Hippocampal formation (tissue), 2 donors: ENCODE results near the gene LRSAM1.
A peak's percentile ranks its signal among the peaks of the same experiment; 100 is the strongest.

ENCODE experiments used
- DNase-seq, 2 donors: peaks; one replicate each; lab custom pipeline; 2025; lab: John Stamatoyannopoulos, UW

Gene LRSAM1

DNA sequence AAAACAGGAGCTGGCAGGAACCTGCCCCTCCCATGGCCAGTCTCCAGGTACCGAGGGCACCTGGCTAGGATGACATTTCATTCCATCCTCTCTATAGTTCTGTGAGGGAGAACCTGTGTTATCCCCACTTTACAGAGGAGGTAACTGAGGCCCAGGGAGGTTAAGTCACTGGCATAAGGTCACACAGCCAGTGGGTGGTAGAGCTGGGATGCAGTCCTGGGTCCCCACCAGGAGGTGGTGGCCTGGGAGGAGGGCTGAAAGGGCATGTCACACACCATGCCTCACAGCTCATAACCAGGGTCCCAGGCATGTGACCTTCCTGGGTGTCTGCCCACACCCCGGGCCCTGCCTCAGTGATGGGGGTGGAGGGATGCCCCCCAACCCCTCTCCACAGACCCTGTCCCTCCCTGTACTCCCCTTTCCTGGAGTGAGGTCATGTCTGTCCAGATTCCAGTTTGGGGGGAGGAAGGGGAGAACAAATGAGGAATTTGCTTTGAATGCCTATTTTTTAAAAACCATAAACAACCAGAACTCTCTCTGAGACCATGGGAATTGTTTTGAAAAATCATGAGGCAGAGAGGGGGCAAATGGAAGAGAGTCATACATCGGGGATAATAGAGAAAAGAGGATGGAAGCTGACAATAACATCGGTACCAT is 83.1 kb downstream of the LRSAM1 start:
- no peak for DNase-seq

DNA sequence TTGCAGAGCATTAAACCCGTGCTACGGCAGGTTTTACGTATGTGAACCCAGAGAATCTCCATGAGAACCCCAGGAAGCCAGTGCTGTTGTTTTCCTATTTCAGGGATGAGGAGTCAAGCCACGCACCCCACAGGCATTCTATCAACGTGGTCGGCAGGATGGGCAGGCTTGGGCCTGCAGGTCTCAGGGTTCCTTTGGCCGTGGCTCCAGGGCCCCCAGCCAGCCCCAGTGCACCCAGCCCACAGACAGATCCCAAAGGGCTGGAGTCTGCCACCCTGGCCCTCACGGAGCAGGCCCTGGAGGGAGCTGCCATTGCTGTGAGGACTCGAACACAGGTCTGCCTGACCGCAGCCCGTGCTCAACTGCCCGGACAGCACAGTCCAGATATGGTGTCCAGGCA is 83.6 kb downstream of the LRSAM1 start:
- DNase-seq = no peak

DNA sequence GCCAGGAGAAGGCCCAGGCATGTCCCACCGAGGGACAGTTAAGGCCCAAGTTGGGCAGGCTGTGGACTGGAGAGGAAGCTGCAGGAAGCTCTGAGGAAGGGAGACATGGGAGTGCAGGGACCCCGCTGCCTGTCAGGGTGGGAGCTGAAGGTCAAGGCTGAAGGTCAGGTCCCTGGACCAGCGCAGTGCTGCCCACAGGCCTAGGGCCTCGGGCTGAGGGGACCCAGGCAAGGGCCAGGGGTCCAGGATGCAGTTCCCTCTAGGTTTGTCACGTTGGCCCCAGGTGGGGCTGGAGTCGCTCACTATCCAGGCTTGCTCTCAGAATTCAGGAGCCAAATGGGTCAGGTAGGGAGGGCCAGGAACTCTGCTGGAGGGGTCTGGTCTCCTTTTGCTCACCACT is 84.1 kb downstream of the LRSAM1 start:
- no peak for DNase-seq

DNA sequence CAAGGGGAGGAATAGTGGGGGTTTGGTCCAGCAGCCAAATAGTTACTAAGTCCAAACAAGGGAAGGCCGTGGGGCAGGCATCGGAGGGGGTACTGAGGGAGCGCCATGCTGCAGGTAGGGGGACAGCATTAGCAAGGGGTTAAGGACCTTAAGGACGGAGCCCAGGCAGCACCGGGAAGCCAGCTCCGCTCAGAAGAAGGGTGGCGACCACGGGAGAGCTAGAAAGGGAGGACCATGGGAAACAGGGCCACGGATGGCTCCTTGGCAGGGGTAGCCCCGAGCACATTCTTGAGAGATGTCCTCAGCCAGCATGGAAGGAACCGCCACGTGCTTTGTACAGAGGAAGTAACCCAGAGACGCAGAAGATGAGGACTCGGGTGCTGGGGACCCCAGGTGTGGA is 84.5 kb downstream of the LRSAM1 start:
- no peak for DNase-seq

DNA sequence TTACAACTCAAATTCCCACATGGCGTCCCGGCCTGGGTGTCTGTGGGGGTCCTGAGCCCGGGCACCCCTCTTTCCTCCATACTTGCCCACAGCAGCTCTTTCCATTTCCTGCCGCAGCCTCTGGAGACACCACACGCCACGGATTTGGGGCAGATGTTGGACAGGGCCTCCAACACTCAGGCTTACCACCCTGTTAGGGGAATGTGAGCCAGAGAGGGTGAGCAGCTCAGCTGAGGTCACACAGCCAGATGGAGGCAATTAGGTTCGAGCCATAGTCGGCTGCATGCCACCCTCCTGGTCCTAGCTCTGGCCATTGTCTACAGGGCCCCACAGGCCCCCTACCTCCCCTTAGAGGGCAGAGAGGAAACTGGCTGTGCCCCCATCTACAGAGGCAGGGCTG is 85.2 kb downstream of the LRSAM1 start:
- no peak for DNase-seq

DNA sequence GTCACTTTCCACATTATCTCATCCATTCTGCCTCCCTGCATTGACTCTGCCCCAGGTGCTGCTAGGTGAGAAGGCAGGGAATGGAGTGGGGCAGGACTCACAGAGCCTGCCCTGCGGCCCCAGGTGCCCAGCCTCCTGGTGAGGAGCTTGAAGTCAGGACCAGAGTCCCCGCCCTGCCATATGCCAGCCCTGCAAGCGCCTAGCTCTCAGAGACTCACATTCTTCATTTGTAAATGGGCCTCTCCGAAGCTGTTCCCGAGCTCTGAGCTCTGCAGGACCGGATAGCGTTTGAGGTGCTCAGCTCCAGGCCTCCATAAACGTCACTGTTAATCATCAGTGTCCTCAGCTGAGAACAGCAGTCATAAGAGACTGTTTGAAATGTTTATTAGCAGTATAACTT is 85.7 kb downstream of the LRSAM1 start:
- no peak for DNase-seq

DNA sequence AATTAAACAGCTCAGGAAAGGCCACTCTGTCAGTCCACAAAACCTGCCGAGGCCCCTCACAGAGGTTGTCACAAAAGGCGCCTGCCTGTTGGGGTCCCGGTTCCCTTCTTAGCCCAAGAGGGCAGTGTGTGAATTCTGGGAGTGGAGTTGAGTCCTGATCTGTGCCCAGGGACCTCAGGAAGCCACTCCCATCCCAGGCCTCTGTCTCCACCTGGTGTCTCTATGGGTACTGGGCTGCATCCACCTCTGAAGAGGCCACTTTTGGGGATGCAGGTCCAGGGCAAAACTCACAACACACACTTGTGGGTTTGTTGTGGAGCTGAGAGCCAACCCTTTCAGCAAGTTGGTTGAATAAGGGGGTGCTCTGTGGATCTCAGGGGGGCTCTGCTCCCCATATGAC is 86.5 kb downstream of the LRSAM1 start:
- no peak for DNase-seq

DNA sequence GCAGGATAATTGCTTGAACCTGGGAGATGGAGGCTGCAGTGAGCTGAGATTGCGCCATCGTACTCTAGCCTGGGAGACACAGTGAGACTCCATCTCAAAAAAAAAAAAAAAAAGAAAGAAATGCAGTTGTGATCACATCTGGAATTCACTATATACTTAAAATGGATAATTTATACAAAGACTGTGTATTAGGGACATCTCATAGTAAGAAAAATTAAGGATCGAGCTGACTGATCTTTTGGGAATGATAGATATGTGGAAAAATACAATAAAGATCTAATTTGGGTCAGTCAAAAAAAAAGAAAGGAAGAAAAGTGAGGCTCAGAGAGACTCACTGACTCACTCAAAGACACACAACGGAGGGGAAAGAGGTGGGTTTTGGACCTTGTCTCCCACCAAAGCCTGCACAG is 87.5 kb downstream of the LRSAM1 start:
- DNase-seq = no peak

DNA sequence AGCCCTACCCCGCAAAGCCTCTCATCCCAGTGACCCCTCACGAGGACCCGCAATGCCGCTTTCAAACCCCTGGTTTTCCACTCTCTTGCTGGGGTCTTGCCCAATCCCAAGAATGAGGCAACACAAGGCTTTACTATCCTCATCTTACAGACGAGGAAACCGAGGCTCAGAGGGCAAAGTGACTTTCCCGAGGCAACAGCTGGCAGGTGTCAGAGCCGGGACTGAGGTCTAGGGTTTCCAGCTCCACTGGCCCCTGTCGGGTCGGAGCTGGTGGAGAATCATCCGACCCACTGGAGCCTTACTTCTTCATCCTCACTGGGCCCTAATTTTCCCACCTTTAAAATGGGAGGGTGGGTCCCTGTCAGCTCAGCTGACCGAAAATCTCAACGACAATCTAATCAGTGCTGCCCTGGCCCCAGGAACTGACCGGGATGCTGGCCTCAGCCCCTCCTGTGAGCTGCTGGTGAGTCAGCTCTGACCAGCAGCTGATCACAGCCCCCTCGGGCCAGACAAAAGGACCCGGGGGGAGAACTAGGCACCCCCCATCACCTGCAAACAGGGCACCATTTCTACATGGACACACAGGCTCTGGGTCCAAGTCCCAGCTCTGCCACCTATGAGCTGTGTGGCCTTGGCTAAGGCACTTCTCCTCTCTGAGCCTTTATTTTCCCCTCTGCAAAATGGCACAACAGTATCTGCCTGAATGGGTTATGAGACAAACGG is 88.1 kb downstream of the LRSAM1 start:
- no peak for DNase-seq

DNA sequence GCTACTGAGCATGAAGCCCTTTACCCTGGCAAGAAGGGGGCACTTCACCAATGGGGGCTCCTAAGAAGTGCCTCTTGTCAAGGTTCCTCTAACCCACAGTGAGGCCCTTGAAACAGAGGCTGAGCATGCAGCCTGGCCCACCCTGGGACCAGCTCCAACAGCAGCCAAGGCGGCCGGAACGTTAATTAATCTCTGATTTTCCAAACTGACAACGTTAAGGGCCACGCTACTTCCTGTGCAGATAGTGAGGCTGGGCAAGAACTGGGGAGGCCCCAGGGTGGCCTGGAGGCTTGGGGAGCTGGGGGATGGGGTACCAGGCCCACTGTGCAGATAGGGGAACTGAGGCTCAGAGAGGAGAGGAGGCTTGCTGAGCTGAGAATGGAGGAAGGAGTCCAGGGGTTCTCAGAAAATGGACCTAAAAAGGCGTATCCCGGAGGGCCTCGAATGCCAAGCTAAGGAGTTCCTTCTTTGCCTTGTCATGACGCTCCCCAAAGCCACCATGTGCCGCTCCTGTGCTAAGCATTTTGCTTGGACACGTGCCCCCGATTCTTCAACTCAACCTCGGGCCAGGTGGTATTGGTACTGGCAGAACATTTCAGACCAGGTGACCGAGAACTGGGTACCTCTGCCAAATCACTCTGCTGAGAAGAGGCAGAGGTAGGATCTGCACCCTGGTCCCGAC is 88.8 kb downstream of the LRSAM1 start:
- DNase-seq = no peak

DNA sequence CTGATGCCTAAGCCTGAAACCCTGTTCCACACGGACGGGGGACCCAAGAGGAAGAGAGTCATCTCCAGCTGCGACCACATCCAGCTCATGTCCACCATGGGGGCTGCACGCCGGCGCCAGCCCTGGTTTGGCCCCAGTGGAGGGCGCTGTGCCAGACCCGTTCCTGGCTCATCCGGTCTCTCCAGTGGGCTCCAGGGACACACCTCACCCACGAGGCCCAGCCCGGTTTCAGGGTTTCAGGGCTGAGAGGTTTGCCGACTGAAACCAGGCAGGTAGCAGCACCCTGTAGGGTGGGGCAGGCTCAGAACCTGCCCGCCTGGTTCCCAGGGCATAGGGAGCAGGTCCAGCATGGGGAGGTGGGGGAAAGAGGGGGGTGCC is 89.3 kb downstream of the LRSAM1 start:
- DNase-seq = no peak

DNA sequence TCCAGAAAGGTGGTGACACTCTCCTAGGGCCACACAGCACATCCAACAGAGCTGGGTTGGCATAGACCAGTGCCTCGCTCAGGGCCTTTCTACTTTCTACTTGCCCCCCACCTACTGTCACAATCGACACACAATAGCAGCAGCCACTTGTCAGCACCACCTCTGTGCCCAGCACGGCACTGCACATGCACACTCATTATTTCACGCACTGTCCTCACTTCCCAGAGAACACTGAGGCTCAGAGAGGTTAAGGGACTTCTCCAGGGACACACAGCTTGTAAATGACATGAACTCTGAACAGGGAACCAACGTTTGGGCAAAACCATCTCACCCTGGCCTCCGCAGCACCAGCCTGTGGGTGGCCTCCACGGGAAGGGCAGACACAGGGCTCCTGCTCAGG is 89.9 kb downstream of the LRSAM1 start:
- no peak for DNase-seq

DNA sequence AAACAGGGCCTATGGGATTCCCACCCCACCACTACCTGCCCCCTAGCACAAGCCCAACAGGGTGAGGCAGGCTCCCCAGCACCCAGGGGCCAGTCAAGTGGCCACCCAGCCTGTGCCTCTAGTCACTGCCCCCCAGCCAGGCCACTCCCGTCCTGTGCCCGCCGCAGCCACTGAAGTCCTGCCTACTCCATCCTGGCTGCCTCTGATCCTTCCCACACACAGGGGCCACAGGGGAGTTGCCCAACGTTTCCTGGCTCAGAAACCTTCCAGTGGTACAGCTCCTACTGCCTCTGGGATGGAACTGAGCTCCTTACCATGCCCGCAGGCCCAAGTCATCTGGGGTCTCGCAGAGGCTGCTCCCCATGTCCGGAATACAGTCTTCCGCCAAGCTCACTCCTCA is 90.6 kb downstream of the LRSAM1 start:
- no peak for DNase-seq

DNA sequence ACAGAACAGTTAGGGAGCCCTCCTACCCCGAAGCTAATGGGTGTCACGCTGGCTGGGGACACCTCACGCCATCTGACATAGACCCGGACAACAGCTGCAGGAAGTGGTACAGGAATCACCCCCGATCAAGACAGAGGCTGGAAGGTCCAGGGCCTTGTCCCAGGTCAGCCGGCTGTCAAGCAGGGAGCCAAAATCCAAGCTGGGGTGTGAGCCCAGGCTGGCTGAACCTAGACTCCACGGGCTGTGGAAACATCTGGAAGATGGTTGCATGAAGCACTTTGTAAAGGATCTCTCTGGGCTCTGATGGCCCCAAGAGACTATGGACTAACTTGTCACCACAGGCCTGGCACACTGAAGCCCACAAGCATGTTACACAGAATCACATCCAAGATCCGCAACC is 91.9 kb downstream of the LRSAM1 start:
- no peak for DNase-seq

DNA sequence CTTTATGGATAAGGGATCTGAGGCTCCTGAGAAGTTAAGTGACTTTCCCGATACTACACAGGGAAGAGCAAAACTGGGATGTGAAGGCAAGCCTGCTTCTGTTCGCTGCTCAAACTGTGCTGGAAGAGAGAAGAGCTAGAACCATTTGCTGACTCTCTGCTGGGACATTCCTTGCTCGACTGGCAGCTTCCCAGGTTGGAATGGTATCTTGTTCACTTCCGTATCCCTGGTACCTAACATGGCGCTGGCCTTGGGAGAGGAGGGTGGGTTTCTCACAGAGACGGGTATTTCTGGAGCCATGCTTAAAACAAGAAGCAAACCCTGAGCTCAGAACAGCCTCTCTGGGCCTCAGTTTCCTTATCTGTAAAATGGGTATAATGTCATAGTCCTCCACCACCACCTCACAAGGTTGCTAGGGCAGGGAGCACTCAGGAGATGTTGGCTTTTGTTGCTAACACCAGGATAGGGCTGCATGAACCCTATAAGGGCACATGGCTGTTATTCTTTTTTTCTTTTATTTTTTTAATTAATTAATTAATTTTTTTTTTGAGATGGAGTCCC is 92.7 kb downstream of the LRSAM1 start:
- no peak for DNase-seq

DNA sequence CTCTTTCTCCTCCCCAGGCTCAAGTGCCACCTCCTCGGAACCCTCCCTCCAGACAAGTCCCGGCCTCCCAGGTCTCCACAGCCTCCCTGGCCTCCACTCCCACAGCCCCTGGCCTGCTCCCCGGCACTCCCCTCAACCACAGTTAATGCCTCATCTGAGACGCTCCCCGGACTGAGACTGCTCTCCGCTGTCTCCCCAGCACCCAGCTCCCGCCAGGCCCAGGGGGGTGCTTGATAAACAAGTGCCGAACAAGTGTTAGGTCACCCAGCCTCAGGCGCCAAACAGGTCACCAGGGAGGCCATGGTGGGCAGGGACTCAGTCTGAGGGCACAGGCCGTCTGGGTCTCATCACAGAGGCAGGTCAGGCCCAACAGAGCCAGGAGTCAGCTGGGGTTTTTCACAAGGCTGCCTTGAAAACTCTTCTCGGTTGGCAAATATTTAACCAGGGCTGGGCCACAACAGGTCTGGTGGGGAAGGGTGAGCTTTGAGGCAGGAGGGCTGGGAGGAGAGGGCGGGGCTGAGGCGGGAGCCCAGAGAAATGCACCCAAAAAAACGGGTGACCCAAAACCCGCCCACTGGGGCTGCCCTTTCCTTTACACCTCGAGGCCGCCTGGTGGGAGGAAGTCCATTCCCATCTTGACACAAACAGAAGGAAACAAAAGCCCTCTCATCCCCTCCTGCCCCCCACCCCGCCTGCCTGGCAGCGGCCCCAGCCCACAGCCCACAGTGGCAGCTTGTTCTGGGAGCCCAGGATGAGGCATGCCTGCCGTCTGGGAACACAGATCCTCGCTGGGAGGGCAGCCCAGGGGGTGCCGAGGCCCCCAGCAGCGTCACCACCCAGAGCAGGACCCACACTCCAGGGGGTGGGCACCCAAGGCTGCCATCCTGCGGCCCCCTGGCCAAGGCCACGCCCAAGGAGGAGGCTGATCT is 94.2 kb downstream of the LRSAM1 start:
- DNase-seq = peak; percentile 45 to 72

DNA sequence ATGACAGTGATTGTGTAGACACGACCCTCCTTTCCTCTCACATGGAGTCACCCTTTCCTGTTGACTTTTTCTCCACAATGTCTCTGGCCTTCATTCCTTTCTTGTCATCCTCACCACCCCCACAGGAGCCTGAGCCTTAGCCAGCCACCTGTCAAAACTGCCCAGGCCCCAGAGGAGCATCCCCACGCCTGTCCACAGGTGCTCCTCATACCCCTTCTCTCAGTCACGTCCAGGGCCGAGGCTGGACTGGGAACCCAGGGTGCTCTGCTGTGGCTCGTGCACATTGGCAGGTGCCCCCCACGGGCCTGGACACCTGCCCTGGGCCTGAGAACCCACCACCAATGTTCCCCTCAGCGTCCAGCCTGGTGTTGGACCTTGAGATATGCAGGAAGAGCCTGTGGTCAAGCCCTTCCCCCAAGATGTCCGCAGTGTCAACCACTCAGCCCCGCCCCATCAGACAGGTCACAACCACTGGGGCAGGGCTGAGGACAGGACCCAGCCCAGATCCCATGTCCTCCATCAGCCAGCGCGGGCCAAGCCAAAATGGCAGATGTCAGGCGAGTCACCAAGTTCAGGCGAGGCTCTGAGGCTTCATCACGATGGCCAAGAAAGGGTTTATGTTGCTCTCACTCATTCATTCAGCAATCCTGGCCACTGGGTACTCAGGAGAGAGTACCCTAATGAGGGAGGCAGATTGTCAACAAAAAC is 95.0 kb downstream of the LRSAM1 start:
- no peak for DNase-seq

DNA sequence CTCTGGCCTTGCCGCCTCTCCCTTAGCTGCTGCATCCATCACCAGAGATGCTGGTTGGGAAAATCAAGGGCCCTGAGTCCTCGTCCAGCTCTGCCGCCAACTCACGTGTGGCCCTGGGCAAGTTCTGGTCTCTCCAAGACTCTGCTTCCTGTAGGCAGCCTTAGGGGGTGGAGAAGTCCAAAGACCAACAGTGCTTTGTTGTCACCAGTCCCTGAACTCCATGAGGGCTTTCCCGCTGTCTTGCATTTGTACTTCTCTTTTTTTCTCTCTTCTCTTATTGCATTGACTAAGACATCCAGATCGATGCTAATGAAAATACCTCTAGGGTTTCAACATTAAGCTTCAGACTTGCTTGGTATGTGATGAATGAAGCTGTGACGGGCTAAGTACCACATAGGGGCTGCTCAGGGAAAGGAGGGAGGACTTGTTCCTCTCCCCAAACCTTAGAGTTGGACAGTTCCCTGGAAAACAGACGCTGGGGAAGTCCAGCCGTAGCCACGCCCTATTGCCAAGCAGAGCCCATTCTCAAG is 97.1 kb downstream of the LRSAM1 start:
- DNase-seq = no peak

DNA sequence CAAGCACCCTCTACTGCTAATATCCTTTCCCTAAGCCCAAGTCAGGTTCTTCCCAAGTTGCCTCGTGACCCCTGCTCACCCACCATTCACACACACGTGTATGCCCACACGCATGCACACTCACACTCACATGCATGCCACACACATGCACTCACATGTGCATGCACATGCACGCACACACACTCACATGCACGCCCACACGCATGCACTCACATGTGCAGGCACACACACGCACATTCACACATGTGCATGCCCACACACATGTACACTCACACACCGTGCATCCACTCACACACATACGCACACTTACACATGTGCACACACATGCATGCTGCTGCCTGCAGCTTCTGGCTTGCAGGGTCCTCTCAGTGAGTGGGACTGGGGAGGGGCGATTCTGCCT is 97.9 kb downstream of the LRSAM1 start:
- DNase-seq = no peak

DNA sequence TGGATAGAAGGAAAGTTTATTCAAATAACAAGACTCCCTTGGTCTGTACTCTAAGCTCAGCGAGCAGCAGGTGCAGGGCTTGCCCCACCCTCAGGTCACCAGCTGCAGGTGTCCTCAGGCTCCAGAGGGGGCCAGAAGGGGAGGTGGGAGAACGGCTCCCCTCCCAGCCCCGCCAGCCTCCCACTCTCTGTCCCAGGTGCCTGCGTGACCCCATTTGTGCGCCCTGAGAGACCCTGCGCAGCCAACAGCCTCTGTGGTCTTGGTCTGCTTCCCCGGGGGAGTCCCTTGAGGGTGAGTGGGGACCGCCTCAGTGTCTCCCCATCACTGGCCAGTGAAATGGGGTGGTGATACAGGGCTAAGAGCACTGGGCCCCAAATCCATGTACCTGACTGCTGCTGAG is 98.4 kb downstream of the LRSAM1 start:
- DNase-seq = no peak

DNA sequence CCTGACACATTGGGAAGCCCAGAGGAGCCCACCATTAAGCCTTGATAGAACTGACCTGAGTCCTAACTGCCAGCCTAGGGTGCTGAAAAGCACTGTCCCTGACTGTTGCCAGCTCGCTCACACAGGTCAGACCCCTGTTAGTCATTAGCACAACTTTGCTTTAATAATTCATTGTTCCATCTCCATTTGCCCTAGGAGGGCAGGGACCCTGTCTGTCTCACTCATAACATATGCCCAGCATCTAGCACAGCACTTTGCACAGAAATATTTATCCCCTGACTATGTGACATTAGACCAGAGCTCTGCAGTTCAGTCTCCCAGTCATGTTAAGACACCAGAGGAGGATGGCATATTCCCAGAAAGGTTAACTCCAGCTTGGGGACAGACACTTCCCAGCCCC is 99.0 kb downstream of the LRSAM1 start:
- DNase-seq = no peak
